B cell (primary cell): Measurements from ENCODE around the gene BRF1.

ENCODE experiments used
- CTCF ChIP-seq: fragments of 200-600 bp; IDR thresholded peaks from one replicate; pipeline ENCODE4 v1.8.0; 2022; ENCODE audit warnings: antibody characterized with exemption, mild to moderate bottlenecking
- EZH2 ChIP-seq: IDR thresholded peaks from 2 replicates; pipeline ENCODE4 v1.6.1; 2012; ENCODE audit warnings: borderline replicate concordance, low read depth, mild to moderate bottlenecking, moderate library complexity, low read length; ENCODE audit not compliant: insufficient read depth, poor library complexity, severe bottlenecking

GRCh38 chr14:105173145-105173544 lies 127.7 kb downstream of the BRF1 start:
- TF ChIP-seq CTCF (no peak), EZH2 (no peak)
